GM20431 (cell line): ENCODE results near the gene SLC23A2.

Source experiments
- in situ Hi-C: fragments of 300-500 bp; cut with MseI, MboI; formaldehyde crosslinking; loops from one replicate; pipeline ENCODE4 v1.15.0; 2020; ENCODE audit warnings: low sequenced_read_pairs; ENCODE audit not compliant: unreplicated experiment

Gene SLC23A2

DNA sequence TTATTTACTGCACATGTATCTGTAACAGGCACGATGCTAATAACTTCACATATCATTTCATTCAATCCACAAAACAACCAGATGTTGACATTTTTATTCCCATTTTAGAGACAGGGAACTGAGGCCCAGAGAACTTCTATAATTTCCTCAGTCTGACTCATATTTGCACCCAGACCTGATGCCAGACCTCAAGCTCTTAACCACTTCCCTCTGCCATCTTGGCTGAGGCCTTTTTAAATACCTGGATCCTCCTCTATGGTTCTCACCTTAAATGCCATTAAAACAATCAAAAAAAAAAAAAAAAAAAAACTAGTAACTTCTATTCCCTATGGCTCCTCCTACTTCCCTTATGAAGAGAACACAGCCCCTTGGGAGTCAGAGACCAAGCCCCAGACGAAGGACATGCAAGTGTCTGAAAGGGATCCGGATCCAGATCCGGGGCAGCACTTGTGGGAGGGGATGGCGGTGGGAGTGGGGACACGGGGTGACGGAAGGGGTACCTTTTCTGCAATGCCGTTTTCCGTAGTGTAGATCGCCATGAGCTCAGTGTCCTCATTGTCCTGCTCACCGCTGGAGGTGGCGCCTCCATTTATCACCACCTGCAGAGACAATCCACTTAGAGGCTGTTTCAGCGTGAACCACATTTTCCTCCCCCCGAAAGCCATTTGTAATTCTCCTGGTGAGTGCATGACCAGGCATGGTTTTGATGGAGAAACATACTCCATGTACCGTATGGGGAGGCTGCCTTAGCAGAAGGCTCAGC lies 88.7 kb downstream of the SLC23A2 start:
- in situ Hi-C loops, result no loop called here

DNA sequence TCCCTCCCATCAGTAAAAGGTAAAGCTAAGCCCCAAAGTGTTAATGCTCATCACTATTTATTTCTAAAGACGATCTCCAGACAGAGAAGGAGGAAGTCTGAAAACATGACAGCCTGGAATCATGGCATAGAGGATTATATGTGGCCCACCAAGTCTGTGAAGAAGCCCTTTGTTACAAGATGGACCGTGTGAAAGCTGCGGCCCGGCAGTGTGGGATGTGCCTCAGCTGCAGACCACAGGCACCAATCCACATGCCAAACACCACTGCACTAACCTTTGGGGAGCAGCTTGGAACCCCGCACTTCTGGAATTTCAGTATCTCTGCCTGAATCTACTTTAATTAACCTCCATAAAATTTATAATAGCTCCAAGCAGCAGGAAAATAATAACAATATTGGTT lies 90.4 kb downstream of the SLC23A2 start:
- in situ Hi-C loops, result no loop called here

DNA sequence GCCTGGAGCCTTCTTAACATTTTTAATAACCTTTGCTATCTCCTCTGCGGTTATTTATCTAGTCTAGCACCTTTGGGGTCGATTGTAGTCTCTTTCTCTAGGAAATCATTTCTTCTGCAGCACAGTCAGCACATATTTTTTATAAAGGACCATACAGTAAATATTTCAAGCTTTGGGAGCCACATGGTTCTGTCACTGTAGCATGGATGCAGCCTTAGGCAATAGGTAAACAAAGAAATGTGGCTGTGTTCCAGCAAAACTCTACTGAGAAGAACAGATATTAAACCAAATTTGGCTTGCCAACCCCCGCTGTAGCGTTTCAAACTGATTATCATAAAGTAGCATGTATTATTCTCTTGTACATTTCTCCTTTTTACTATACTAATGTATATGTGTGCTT lies 95.7 kb downstream of the SLC23A2 start:
- in situ Hi-C loops, result no loop called here

DNA sequence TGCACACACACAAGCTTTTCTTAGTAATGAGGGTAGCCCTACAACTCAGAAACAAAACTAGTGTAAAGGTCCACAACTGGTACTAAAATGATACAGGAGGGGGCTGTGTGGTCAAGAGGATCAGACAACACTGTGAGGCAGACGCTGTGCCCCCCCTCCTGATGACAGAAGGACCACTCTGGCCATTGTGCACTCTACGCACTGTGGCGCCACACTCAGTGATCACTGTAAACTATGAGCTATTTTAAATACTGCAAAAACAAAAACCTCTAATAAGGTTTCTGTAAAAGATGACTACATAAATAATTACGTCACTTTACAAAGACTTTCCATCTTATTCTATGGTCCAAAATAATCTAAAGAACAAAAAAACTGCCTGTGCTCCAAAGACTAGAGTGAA lies 96.1 kb downstream of the SLC23A2 start:
- in situ Hi-C loops, result no loop called here

DNA sequence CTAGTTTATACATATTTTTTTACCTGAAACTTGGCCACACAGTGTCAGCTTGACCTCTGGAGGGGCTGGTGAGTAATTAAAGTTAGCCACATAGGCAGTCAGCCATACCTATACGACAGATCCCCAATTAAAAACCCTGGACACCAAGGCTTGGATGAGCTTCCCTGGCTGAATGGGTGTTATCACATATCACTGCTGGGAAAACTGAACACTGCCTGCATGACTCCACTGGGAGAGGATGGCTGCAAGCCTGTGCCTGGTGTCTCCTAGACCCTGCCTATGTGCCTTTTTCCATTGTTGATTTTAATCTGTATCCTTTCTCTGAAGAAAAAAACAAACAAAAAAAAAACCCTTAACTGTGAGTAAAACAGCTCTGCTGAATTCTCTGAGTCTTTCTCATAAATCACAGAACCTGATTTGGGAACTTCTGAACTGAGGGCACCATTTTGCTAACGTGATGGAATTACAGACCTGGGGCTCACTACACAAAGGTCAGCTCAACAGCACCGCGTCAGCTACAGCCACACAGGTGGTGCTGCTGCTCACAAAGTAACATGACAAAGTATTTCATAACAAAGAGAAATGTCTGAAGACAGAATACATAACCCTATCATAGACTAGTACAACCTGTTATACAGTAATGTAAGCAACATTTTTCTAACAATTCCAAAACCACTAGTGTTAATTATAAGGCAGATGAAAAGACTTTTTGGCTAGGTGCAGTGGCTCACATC lies 97.0 kb downstream of the SLC23A2 start:
- in situ Hi-C loops, result no loop called here

DNA sequence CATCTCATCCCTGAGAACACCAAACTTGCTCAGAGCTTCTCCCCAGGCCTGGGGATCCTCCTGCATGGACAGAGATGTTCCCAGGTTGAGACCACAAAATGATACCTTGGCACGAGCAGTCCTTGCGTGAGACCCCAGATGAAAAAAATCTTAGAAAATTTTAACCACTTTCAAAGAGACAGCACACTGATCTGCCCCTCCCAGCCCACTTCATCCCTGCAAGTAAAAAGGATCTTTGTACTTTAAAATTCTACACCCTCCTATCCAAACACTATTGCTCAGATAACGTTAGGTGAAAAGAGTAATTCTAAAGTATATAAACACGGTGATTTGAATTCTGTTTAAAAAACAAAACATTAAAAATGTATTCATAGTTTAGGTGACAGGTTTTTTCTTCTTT lies 98.5 kb downstream of the SLC23A2 start:
- in situ Hi-C loops, result no loop called here

DNA sequence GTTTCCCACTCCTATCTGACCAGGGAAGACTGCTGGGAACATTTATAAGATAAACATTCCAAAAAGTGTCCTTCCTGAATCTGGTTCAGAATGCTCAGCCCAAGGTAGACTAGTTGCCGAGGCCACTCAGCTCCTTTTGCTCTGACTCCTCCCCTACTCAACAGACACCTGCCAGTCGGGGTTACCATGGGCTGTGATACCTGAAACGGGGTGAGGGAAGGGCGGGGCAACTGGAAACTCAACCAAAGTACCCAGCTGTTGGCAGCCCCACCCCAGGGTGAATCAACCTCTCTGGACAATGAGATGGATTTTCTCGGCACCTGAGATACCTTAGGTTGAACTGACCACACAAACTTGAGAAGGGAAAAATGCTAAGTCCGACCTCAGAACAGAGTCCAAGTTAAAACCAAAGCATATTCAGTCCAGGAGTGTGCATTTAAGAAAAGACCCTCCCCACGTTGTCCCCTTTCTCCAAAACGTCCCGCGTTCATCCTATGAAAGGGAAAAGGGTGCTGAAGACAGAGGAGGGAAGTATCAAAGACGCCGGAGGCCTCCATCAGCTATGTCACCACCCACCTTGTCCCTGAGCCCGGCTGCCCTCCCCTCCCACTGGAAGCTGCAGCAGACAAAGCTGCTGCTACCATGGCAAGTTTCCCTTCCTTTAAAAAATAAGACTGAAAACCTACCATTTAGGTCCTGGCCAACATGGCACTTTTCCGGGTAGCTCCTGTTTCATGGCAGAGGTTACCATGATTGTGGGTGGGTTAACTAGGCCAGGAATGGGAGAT lies 100.1 kb downstream of the SLC23A2 start:
- in situ Hi-C loops, result no loop called here

DNA sequence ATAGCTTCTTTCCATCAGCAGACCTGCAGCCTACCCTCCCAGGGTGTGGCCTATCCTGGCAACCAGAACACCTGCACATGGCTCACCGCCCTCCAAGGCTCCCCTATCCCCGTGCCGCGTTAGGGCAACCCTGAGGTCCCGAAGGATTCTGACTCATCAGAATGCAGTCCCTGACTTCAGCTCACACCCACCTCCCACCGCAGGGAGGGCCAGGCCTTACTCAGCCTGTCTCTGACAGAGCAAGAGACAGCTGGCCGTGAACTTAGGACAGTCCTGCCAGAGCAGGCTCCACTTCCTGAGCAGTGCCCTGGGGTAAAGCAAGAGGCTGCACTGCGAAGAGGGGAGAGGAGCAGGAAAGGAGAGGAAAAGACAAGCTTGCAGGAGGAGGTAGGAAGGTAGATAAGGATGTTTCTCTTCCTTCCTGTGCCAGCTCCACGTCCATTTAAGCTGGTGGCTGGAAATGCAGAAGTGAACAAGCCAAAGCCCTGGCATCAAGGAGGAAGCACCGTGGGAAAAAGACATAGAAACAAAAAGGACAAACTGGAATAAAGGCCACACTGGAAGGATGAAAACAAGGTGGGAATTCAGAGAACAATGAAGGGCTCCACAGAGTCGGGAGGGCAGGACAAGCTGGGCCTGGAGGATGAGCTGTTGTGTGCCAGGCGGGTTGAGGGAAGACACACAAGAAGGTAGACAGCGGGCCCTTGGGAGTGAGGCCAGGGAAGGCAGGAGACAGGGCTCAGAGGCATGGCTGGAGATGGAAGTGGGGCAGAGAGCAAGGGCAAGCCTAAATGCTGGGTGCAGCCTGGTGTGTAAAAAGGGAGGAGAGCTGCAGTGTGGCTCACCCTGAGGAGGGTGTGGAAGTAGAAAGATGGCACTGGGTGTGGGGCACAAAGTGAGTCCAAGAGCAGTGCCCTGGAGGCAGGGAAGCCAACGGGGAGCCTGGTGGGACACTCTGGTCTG lies 102.7 kb downstream of the SLC23A2 start:
- in situ Hi-C loops, result no loop called here

DNA sequence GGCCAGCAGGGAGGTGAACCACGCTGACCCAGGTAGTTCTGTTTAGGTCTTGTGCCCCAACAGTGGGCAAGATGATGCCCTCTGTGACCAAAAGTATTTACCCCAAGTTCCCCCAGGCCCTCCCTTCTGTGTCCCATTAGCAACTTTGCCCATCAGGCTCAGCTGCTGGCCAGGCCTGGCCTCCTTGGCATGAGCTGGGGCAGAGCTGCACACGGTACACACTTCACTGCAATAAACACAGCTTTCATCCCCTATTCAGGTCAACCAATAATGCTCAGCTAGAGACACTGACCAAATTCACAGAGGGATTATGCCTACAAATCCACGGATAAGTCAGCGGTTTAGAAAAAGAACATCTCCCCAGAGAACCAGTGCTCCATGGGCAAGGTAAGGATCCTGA lies 103.7 kb downstream of the SLC23A2 start:
- in situ Hi-C loops, result no loop called here

DNA sequence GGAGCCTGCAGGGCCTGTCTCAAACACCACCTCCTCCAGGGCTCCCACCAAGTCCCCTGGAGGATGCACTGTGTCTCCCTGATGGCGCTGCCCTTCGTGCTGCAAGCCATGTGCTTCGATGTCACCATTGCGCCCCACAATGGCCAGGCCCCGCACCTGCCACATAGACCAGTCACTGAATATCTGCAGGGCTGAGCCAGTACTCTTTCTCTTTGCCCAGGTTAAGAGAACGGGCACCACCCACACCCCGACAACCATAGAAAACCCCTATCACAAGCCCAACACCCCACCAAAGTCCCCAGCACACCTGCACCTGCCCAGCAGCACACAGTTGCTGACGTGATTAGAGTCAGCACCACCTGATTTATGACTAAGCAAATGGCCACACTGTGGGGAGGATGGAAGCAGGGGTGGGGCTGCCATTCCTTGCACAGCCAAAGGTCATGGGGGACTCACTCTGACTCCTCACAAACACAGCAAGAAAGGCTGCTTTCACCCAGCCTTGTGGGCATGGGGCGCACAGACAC lies 104.3 kb downstream of the SLC23A2 start:
- in situ Hi-C loops, result no loop called here

DNA sequence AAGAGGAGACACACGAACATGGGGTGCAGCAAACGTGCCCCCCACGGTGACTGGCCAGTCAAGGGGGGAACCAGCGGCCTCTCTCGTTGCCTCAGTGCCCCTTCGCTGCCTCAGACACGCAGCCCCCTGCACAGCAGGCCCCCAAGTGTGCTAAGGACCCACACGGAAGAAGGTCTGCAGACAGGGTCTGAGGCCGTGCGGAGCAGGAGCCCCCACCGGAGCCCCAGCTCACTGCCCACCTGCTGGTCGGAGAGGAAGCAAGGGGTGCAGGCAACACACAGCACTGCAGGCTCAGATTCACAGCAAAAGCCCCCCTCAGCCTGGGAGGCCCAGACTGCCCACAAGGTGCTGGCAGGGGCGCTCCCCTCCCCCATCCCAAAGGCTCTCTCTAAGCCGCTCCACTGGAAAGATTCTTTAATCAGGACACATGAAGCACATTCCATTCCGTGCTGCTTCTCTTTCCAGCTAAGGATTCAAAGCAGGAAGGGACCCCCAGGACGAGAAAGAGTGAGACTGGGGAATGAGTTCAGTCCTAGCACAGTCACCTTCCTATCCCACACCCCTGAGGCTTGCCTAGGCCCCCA lies 105.1 kb downstream of the SLC23A2 start:
- in situ Hi-C loops, result no loop called here

DNA sequence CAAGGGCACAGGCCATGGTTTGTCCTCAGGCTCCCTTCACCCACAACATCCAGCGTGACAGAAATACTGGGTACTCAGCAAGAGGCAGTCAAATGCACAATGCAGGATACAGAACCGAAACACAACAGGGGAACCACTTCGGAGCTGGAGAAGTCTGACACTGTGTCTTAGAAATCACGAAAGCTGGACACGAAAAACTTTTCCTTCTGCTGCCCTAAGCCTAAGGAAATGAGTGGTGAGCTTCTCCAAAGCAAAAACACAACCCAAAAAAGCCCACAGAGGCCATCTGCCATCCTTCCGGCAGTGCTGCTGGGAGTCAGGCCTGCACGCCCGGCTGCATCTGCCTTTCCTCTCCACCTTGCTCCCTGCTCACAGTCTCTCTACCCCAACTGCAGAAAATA lies 106.3 kb downstream of the SLC23A2 start:
- in situ Hi-C loops, result no loop called here

DNA sequence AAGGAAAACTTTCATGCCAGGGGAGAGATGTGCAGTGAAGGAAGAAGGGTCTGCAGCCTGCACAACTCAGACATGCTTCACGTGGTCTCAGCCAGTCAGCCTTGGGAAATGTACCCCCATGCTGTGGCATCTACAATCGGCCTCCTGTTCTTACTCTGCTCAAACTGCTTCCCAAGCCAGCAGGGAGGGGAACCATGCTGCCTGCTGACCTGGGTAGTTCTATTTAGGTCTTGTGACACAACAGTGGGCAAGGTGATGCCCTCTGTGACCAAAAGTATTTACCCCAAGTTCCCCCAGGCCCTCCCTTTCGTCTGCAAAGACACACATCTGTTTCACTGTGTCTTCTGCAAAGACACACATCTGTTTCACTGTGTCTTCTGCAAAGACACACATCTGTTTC lies 106.9 kb downstream of the SLC23A2 start:
- in situ Hi-C loops, result no loop called here

DNA sequence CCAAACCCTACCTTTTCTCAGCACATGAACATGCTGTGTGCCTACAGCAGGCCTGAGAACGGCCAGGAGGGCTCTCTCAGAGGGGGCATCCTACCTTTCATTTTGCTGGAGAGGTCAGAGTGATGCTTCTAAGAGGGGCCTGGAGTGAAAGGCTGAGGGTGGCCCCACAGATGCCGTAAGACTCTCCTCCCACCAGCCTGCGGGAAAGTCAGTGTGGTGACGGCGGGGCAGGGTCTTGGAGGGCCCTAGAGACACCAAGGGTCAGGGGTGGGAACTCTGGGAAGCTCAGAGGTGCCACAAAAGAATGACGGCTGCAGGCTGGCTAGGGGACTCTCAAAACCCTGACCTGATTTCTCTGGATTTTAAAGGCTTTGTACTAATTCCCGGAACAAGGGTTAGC lies 107.6 kb downstream of the SLC23A2 start:
- in situ Hi-C loops, result no loop called here

DNA sequence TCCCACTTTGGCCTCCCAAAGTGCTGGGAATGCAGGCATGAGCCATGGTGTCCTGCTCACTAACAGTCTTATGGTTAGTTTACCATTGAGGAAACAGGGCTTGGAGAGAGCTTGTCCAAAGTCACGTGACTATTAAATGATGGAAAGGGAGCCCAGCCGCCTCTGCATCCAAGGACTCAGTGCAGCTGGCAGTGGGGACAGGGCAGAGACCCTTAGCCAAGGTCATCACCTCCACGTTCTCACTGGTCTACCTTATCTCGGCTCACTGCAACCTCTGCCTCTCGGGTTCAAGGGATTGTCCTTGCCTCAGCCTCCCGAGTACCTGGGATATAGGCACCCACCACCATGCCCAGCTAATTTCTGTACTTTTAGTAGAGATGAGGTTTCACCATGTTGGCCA lies 109.3 kb downstream of the SLC23A2 start:
- in situ Hi-C loops, result no loop called here

DNA sequence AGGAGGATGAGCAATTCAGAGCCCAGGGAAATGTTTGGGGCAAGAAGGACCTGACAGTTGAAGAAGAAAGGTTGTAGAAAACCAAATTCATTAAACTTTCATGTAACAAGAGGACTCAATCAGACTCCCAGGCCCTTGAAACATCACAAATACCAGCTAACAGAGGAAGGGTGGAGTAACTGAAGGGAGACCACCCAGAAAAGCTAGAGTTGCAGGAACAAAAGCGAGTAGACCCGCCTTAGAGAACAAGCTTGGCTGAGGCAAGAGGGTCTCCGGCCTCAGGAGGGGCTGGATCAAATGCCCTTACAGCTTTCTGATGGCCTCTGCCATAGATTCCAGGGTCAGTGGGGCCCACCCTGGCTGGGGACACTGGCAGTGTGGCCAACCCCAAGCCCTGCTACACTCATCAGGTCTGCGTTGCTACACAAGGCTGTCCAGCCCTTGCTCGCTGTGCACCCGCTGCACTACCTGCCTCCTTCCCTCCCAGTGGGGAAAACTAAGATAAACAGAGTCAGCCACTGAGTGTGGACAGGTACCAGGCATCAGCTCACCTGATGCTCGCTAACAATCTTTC lies 110.0 kb downstream of the SLC23A2 start:
- in situ Hi-C loops, result no loop called here

DNA sequence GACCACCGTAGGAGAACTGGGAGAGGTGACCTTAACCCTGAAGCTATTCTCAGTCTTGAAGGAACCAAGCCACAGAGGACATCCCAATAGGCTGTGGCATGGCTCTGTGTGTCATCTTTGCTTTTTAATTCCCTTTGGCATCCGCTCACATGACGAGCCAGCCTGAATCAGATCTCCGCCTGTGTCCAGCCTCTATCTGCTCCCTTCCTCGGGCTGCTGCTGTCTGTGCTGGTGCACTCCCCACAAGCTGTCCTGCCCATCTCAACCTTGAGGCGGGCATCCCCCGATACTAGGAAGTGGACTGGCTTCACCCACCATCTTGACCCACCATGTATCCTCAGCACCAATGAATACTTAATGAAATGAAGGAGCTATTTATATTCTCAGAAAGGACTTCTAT lies 111.9 kb downstream of the SLC23A2 start:
- in situ Hi-C loops, result no loop called here

DNA sequence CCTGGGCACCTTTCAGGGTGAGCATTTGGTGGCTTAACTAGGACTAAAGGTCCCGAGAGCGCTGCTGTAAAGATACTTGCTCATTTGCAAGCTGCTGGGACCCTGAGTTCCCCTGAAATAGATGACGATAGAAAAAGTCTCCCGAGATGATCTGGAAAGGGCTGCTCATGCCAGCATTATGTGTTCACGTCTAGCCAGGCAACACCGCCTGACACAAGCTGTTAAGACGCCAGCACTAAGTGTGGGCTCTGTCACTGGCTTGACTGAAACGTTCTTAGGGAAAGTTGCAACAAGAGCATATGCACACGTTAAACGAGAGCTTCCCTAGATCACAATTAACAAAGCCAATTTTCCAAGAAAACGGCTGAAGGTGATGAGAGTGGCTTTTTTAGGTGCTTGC lies 113.7 kb downstream of the SLC23A2 start:
- in situ Hi-C loops, result no loop called here
